Measurements from ENCODE around the gene HDAC4.

Gene HDAC4

DNA sequence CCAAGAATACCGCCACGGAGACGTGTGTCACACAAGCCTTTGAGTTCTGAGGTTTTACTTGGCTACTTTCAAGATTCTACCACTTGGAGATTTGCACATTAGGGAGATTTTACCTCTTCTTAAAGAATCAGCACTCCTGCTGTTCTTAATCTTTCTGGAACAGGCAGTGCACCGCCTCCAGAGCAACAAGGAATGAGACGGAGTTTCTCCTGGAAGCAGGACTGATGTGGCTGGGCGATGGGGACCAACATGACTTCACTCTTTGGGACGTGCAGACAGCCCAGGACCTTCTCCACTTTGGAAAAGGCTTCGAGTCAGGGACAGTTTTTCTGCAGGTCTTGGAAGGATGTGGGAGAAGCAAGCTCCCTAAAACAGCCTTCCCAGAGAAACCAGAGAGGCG lies 255.2 kb downstream of the HDAC4 start:
- TF ChIP-seq EP300 (IDR thresholded peaks at IDR 0.05; ENCODE audit: borderline replicate concordance) (no peak), TAF1 (IDR thresholded peaks at IDR 0.05; ENCODE audit: low read depth) (no peak), ZBTB7A (IDR thresholded peaks at IDR 0.05; ENCODE audit: low read depth) (no peak), NFIC (IDR thresholded peaks at IDR 0.05) (no peak), EGR1 (IDR thresholded peaks at IDR 0.05) (no peak)
- TF ChIP-seq, protein P1, sequence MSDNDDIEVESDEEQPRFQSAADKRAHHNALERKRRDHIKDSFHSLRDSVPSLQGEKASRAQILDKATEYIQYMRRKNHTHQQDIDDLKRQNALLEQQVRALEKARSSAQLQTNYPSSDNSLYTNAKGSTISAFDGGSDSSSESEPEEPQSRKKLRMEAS (IDR thresholded peaks at IDR 0.05), result no peak

DNA sequence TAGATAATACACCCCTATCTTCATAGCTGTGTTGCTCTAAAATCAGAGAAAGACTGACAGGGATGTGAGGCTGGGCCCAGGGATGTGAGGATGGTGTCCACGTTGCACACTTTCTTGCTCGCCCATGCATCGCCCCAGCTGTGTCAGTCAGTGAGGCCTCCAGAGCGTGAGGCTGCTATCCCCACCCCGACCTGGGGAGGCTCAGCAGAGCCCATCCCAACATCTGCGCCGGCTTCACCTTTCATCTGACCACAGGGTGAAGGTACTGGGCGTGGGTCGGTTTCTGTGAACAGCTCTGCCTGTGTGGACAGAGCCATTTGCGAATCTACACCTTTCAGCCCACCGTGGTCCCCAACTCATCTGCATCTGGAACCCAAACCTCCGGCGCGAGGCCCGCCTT lies 255.7 kb downstream of the HDAC4 start:
- TF ChIP-seq TEAD4 (IDR thresholded peaks at IDR 0.05), result no peak
- no peak for TF ChIP-seq EGR1 (IDR thresholded peaks at IDR 0.05)

DNA sequence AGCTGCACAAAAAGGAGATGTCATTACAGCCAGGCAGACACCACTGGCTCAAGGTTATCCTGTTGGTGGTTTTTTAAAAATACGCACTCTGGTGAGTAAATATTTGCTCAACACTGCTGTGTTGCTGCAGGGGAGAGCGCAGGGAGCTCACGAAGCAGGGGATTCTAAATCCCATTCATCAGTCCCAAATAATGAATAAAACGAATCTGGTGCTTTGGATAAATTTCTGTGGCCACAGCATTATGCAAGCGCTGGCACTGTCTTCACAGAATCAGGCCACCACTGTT lies 256.2 kb downstream of the HDAC4 start:
- TF ChIP-seq RAD21 (IDR thresholded peaks at IDR 0.05; ENCODE audit: low read depth) (no peak), EGR1 (IDR thresholded peaks at IDR 0.05) (no peak), ZBTB7A (IDR thresholded peaks at IDR 0.05; ENCODE audit: low read depth) (no peak), FOXM1 (IDR thresholded peaks at IDR 0.05; ENCODE audit: borderline replicate concordance, low read depth) (no peak), TEAD4 (IDR thresholded peaks at IDR 0.05) (no peak), EP300 (IDR thresholded peaks at IDR 0.05; ENCODE audit: borderline replicate concordance) (no peak), TCF12 (IDR thresholded peaks at IDR 0.05; ENCODE audit: low read depth) (no peak), NFIC (IDR thresholded peaks at IDR 0.05) (no peak)
- TF ChIP-seq, protein P2, sequence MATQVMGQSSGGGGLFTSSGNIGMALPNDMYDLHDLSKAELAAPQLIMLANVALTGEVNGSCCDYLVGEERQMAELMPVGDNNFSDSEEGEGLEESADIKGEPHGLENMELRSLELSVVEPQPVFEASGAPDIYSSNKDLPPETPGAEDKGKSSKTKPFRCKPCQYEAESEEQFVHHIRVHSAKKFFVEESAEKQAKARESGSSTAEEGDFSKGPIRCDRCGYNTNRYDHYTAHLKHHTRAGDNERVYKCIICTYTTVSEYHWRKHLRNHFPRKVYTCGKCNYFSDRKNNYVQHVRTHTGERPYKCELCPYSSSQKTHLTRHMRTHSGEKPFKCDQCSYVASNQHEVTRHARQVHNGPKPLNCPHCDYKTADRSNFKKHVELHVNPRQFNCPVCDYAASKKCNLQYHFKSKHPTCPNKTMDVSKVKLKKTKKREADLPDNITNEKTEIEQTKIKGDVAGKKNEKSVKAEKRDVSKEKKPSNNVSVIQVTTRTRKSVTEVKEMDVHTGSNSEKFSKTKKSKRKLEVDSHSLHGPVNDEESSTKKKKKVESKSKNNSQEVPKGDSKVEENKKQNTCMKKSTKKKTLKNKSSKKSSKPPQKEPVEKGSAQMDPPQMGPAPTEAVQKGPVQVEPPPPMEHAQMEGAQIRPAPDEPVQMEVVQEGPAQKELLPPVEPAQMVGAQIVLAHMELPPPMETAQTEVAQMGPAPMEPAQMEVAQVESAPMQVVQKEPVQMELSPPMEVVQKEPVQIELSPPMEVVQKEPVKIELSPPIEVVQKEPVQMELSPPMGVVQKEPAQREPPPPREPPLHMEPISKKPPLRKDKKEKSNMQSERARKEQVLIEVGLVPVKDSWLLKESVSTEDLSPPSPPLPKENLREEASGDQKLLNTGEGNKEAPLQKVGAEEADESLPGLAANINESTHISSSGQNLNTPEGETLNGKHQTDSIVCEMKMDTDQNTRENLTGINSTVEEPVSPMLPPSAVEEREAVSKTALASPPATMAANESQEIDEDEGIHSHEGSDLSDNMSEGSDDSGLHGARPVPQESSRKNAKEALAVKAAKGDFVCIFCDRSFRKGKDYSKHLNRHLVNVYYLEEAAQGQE (IDR thresholded peaks at IDR 0.05; ENCODE audit: low read depth), result no peak
- TF ChIP-seq, protein P3, sequence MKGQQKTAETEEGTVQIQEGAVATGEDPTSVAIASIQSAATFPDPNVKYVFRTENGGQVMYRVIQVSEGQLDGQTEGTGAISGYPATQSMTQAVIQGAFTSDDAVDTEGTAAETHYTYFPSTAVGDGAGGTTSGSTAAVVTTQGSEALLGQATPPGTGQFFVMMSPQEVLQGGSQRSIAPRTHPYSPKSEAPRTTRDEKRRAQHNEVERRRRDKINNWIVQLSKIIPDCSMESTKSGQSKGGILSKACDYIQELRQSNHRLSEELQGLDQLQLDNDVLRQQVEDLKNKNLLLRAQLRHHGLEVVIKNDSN (IDR thresholded peaks at IDR 0.05), result no peak
- TF ChIP-seq, protein P1 (IDR thresholded peaks at IDR 0.05), result no peak

DNA sequence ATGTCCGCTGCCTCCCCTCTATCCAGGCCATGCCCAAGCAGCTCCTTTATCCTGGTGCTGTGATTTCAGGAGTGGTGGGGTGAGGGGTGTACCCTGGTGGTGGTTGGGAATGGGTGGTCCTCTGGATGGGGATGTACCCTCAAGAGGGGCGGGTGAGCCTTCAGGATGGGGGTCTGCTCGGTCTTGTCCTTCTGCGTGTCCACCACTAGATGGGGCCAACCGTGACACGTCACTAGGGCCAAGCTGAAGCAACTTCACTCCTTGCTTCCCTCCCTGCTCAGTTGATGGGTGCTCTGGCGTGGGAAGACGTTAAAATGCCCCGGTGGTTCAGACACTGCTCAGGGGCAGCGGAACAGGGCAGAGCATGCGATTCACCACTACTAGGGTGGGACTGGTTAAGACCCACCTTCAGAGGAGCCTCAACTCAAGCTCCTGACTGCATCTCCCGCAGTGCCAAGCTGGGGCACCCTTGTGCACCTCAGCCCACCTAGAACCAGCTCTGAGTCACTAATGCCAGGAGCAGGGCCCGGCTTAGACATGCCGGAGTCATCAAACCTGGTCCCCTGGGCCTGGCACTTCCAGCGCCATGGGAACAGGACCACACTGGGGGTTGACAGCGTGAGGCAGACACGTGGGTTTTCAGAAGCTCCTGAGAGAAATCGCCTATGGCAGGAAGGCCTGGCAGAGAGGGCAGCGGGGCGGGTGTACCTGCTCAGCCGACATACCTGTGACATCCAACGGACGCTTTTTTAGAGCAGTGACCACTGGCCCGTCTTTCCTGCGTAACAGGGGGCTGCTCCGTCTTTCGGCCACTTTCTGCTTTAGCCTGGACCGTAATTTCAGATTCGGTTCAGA lies 256.7 kb downstream of the HDAC4 start:
- TF ChIP-seq YY1 (IDR thresholded peaks at IDR 0.05; ENCODE audit: low read depth) (no peak), TEAD4 (IDR thresholded peaks at IDR 0.05) (no peak), TCF12 (IDR thresholded peaks at IDR 0.05; ENCODE audit: low read depth) (no peak), CREB1 (IDR thresholded peaks at IDR 0.05; ENCODE audit: low read depth) (no peak), RAD21 (IDR thresholded peaks at IDR 0.05; ENCODE audit: low read depth) (peak; percentile 63), ZBTB7A (IDR thresholded peaks at IDR 0.05; ENCODE audit: low read depth) (no peak), TAF1 (IDR thresholded peaks at IDR 0.05; ENCODE audit: low read depth) (no peak), EGR1 (IDR thresholded peaks at IDR 0.05) (no peak)
- TF ChIP-seq, protein P2 (IDR thresholded peaks at IDR 0.05; ENCODE audit: low read depth), result no peak

DNA sequence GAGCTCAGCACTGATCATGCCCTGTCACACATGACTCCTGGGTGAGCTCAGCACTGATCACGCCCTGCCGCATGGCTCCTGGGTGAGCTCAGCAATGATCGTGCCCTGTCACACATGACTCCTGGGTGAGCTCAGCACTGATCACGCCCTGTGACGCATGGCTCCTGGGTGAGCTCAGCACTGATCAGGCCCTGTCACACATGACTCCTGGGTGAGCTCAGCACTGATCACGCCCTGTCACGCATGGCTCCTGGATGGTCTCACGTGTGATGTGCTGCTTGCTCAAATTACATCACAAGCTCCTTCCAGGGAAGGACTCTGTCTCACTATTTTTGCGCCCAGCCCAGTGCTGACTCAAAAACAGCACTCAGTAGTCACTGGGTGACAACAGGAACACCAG lies 258.0 kb downstream of the HDAC4 start:
- no peak for TF ChIP-seq FOXM1 (IDR thresholded peaks at IDR 0.05; ENCODE audit: borderline replicate concordance, low read depth)
- no peak for TF ChIP-seq CREB1 (IDR thresholded peaks at IDR 0.05; ENCODE audit: low read depth)
- TF ChIP-seq, protein P2 (IDR thresholded peaks at IDR 0.05; ENCODE audit: low read depth), result no peak
- no peak for TF ChIP-seq EGR1 (IDR thresholded peaks at IDR 0.05)

DNA sequence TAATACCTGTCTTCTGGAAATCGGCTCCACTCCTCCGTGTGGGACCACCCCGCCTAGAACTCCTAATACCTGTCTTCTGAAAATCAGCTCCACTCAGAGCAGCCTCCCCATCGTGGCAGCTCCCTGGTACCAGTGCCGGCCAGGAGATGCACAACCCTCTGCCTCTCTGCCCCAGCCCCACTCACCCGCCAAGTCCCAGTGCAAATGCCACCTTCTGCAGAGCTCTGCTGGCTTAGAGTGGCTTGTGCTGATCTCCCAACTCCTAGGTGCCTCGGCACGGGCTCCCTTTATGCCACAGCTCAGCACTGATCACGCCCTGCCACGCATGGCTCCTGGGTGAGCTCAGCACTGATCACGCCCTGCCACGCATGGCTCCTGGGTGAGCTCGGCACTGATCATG lies 258.5 kb downstream of the HDAC4 start:
- TF ChIP-seq FOXM1 (IDR thresholded peaks at IDR 0.05; ENCODE audit: borderline replicate concordance, low read depth) (no peak), TCF12 (IDR thresholded peaks at IDR 0.05; ENCODE audit: low read depth) (no peak), ZBTB7A (IDR thresholded peaks at IDR 0.05; ENCODE audit: low read depth) (no peak)
- TF ChIP-seq, protein P1 (IDR thresholded peaks at IDR 0.05), result no peak
- TF ChIP-seq, protein P2 (IDR thresholded peaks at IDR 0.05; ENCODE audit: low read depth), result no peak

Data from Ishikawa (cell line).